ENCODE results near the gene NIPAL4.

NIPAL4 gene

GRCh38 chr5:157514974-157515373 lies 55.0 kb downstream of the NIPAL4 start:
- Histone ChIP-seq H2AFZ (ENCODE audit: low read length) (no peak overlapping the region), H3K27ac (ENCODE audit: low read depth, low read length, poor library complexity, severe bottlenecking) (no peak overlapping the region), H3F3A (ENCODE audit: insufficient read depth, low read length) (no peaks in the 10 kb centered on the region), H3K4me3 (ENCODE audit: low read depth, low read length, poor library complexity, severe bottlenecking) (no peak overlapping the region), H3K4me1 (ENCODE audit: insufficient read depth, low read length, severe bottlenecking) (no peaks in the 10 kb centered on the region), H3K4me2 (ENCODE audit: low read length) (no peak overlapping the region), H3K36me3 (ENCODE audit: insufficient read depth, low read length) (no peaks in the 10 kb centered on the region; the same call in 1 of the 2 replicates), H3K9me2 (ENCODE audit: low read depth, low read length) (no peaks in the 10 kb centered on the region), H3K27me3 (ENCODE audit: insufficient read depth, low read length) (no peaks in the 10 kb centered on the region), H3K79me2 (ENCODE audit: insufficient read depth, low read length) (no peaks in the 10 kb centered on the region), H4K20me1 (ENCODE audit: insufficient read depth, low read length) (no peaks in the 10 kb centered on the region), H3K9me3 (ENCODE audit: low read length) (no peaks in the 10 kb centered on the region), H3K9ac (ENCODE audit: low read length) (no peak overlapping the region)
- TF ChIP-seq EZH2 (IDR thresholded peaks at IDR 0.05; ENCODE audit: borderline replicate concordance, low read length): no peak
- no peak for TF ChIP-seq CTCF (IDR thresholded peaks at IDR 0.05; ENCODE audit: low read length)

DNA sequence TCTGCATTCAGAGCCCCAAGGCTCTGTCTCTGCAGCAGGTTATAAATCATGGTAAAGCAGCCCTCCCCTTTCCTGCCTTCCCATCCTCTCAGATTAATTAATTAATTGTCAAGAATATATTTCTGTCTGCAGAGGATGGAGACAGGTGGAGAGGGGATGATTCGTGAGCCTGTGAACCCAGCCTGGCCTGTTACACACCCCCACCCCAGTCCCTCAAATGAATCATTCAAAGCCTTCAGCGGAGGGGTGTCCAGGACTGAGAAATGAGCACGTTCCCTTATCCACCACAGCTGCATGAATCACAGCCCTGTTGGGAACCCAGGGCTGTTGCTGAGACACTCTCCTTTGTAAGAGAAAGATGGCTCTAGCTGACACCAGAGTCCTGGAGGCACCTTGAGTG lies 56.0 kb downstream of the NIPAL4 start:
- Histone ChIP-seq H3K27ac (ENCODE audit: low read depth, low read length, poor library complexity, severe bottlenecking) (no peak overlapping the region), H2AFZ (ENCODE audit: low read length) (no peak overlapping the region), H3K79me2 (ENCODE audit: insufficient read depth, low read length) (no peaks in the 10 kb centered on the region), H3K9ac (ENCODE audit: low read length) (no peak overlapping the region), H3K9me2 (ENCODE audit: low read depth, low read length) (no peaks in the 10 kb centered on the region), H3K36me3 (ENCODE audit: insufficient read depth, low read length) (no peaks in the 10 kb centered on the region; the same call in 1 of the 2 replicates), H4K20me1 (ENCODE audit: insufficient read depth, low read length) (no peaks in the 10 kb centered on the region), H3K4me2 (ENCODE audit: low read length) (no peak overlapping the region), H3K4me1 (ENCODE audit: insufficient read depth, low read length, severe bottlenecking) (no peaks in the 10 kb centered on the region), H3F3A (ENCODE audit: insufficient read depth, low read length) (no peaks in the 10 kb centered on the region), H3K9me3 (ENCODE audit: low read length) (no peaks in the 10 kb centered on the region), H3K4me3 (ENCODE audit: low read depth, low read length, poor library complexity, severe bottlenecking) (no peak overlapping the region), H3K27me3 (ENCODE audit: insufficient read depth, low read length) (no peaks in the 10 kb centered on the region)
- TF ChIP-seq EZH2 (IDR thresholded peaks at IDR 0.05; ENCODE audit: borderline replicate concordance, low read length) (no peak), CTCF (IDR thresholded peaks at IDR 0.05; ENCODE audit: low read length) (no peak)

DNA sequence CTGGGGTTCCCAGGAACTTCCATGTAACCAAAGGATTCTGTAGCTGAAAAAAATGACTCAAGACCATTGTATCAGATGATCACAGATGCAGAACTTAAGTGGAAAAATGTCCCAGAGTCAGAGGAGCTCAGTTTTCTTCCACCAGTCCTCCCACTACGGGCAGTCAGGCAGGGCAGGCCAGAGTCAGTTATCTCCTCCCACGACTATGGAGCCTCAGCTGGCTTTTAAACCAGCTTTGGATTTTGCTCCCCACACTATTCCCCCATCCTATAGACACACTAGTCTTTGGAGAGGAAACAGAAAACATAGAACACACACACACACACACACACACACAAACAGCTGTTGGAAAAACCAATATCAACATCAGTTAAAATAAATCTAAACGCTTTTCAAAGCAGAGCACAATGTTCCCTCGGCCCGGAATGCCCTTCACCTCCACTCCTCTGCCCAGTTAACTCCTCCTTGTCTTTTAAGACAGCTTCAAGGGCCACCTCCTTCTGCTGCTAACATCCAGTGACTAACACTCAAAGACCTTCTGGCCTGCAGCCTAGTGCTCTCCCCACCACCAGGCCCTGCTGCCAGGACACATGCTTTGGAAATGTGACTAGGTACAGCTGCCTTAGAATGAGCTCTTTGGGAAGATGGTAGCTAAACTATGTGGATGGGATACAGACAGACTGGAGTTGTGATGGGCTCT lies 56.8 kb downstream of the NIPAL4 start:
- no peaks in the 10 kb centered on the region for H3K27me3 ChIP-seq (ENCODE audit: insufficient read depth, low read length)
- no peaks in the 10 kb centered on the region for H3F3A ChIP-seq (ENCODE audit: insufficient read depth, low read length)
- no peak overlapping the region for H2AFZ ChIP-seq (ENCODE audit: low read length)
- H3K27ac ChIP-seq (ENCODE audit: low read depth, low read length, poor library complexity, severe bottlenecking): no peak overlapping the region
- no peaks in the 10 kb centered on the region for H3K9me2 ChIP-seq (ENCODE audit: low read depth, low read length)
- no peak overlapping the region for H3K9ac ChIP-seq (ENCODE audit: low read length)
- H3K4me3 ChIP-seq (ENCODE audit: low read depth, low read length, poor library complexity, severe bottlenecking): no peak overlapping the region
- no peaks in the 10 kb centered on the region for H3K9me3 ChIP-seq (ENCODE audit: low read length)
- H3K4me1 ChIP-seq (ENCODE audit: insufficient read depth, low read length, severe bottlenecking): no peaks in the 10 kb centered on the region
- H4K20me1 ChIP-seq (ENCODE audit: insufficient read depth, low read length): no peaks in the 10 kb centered on the region
- TF ChIP-seq EZH2 (IDR thresholded peaks at IDR 0.05; ENCODE audit: borderline replicate concordance, low read length): no peak
- no peak for TF ChIP-seq CTCF (IDR thresholded peaks at IDR 0.05; ENCODE audit: low read length)
- no peak overlapping the region for H3K4me2 ChIP-seq (ENCODE audit: low read length)
- no peaks in the 10 kb centered on the region; the same call in 1 of the 2 replicates for H3K36me3 ChIP-seq (ENCODE audit: insufficient read depth, low read length)
- H3K79me2 ChIP-seq (ENCODE audit: insufficient read depth, low read length): no peaks in the 10 kb centered on the region

Measured in OCI-LY1 (cell line).